RCC 7860 (cell line): ENCODE measurements around the gene ARPC1A.
A peak's percentile ranks its signal among the peaks of the same experiment; 100 is the strongest.
"Not testable (repeated sequence)": the region's sequence is repeated elsewhere in the genome, so short reads cannot be mapped to it uniquely, and the experiment has no call there.

ENCODE experiments used
- DNase-seq: peaks from one replicate; pipeline ENCODE4 v3.0.0-alpha.2; 2015; ENCODE audit warnings: low spot score
- FAIRE-seq: peaks from 2 replicates; lab custom pipeline; 2012; peaks lifted over from hg19 to GRCh38; lab: Jason Lieb, UNC

ARPC1A gene

DNA sequence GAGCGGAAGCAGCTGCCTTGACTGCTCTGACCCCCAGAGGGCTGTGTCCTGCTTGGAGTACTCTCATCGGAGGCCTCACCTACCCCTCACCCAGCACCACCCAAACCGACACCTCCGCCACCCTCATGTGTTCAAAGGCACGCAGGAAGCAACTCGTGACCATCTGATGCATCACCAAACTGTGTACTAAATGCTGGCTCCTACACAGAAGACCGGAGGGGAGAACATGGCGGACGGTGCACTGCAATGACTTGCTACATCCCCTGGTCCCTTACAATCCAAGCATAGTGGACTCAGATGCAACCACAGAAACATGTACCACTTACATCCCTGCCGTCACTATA is 79.3 kb downstream of the ARPC1A start:
- no peak for FAIRE-seq
- DNase-seq: no peak

DNA sequence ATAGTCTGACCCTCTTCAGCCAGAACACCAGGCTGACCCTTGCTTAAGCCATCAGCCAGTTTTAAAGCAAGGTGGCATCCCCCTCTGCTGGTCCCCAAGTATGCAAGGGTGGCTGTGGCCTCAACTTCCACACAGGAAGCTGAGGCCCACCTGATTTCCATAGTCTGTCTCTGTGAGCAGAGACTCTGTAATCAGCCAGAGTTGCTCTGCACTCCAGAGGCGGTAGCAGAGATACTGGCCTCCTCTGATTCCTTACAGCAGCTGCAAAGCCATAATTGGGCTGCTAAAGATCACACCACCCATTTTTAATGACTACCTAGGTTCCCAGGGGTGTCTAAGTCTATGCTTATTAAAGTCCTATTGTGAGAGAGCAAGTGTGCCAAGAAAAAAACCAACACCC is 80.9 kb downstream of the ARPC1A start:
- DNase-seq: no peak
- FAIRE-seq: no peak

- peak; percentile 57 for DNase-seq
Measured at GRCh38 chr7:99407872-99408378, 82.2 kb downstream of the ARPC1A start.

DNA sequence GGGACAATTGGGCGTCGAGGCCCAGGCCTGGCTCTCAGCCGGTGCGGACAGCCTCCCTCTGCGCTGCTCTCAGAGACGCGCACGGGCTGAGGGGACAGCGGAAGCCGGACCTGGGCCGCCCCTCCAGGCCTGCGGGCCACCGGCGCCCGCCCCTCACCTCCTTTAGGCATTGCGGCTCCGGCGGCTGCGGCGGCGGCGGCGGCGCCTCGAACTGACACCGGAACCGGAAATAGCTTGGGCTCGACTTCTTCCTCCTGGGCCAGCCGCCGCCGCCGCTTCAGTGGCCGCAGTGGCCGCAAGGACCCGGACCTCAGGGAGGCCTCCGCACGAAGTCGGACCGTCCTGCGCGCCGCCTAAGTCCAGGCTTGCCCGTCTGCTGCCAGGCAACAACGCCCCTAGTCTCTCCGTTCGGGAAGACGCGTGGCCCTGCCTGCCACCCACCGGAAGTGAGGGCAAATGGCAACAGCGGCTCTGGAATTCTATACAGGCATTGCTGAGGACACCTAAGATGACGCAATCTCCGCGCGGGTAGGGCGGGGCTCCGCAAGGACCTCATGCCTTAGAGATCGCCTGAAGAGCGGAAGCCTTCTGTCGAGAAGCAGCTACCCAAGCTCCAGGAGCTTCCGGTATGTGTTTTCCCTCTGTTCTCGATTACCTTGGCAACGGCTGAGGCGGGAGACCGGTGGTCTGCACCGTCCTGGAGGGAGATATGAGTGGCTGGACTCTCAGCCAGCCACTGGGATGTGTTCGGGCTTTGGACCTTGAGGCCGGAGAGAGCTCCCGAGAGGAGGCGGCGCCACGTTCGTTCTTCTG is 82.9 kb downstream of the ARPC1A start, which contains the start of the genes BUD31 and PDAP1:
TSS of gene BUD31 (plus strand) at position 591 of the 813 bp plus-strand sequence. CDS start 2,124 bp downstream, outside the sequence.
TSS of gene PDAP1 (minus strand) at position 219 of the 813 bp plus-strand sequence. CDS start at position 170, 49 bp downstream.
- DNase-seq (peak; percentile 97), FAIRE-seq (peak; percentile 60)

More at GRCh38 chr7:99407872-99408378, 82.2 kb downstream of the ARPC1A start:
- FAIRE-seq: no peak

DNA sequence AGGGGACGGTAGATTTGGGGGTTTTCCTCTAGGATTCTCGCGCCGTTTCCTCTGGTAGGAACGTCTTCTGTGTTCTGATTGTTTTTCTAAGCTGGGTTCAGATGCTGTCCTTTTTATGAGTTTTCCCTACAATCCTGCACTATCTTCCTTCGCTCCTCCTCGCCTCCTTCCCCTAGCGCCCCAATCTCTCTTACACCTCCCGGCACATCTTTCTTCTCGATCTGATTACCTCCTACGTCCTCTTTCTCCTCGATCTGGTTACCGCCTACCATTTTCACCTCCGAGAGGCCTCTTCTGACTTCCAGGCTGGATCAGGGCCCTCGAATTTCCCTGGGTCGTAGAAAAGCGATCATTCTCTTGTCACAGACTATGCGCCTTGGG is 83.5 kb downstream of the ARPC1A start:
- no peak for DNase-seq
- no peak for FAIRE-seq

GRCh38 chr7:99409806-99410205 is 84.1 kb downstream of the ARPC1A start:
- FAIRE-seq: no peak
- no peak for DNase-seq

DNA sequence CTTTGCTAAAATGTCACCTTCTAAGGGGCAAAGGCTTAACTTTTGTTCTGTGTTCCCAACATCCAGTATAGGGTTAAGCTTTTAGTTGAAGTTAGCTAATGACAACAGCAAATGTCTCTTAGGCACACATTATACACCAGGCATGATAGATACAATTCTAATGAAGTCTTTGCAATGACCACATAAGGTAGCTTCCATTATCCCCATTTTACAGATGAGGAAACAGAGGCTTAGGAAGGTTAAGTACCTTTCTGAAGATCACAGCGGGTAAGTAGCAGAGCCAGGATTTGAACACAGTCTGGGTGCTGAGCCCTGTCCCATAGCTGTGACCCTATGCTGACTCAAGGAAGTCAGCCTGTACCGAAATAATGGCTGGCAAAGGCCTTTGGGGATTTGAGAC is 84.9 kb downstream of the ARPC1A start:
- FAIRE-seq (no peak), DNase-seq (no peak)

DNA sequence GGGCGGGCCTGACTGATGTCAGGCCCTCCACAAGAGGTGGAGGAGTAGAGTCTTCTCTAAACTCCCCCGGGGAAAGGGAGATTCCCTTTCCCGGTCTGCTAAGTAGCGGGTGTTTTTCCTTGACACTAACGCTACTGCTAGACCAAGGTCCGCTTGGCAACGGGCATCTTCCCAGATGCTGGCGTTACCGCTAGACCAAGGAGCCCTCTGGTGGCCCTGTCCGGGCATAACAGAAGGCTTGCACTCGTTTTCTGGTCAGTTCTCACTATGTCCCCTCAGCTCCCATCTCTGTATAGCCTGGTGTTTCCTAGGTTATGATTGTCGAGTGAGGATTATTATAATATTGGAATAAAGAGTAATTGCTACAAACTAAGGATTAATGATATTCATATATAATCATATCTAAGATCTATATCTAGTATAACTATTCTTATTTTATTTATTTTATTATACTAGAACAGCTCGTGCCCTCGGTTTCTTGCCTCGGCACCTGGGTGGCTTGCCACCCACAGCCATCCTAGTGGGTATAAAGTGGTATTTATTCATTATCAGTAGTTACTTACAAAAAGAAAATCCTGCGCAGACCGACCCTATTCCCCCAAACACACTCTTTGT is 89.9 kb downstream of the ARPC1A start:
- DNase-seq: peak; percentile 47
- FAIRE-seq: not testable (repeated sequence)
